SK-N-SH (cell line): ENCODE results near the gene GRHL3. TPM values are rescaled to one million over a fixed set of nuclear protein-coding genes. Genes with fewer than 3 reads are reported as not detected.

Experiments used
- CTCF ChIA-PET: fragments of 300-600, 350-600 bp; formaldehyde crosslinking; extraction: SDS; loops from one replicate; lab custom pipeline; 2021; lab: Yijun Ruan, JAX
- POLR2A ChIA-PET: fragments of 350-600 bp; sonication (Branson Sonifier 250); formaldehyde crosslinking; extraction: SDS; loops from one replicate; lab custom pipeline; 2020; ENCODE audit warnings: antibody characterized with exemption, inconsistent platforms; lab: Yijun Ruan, JAX
- DNase-seq: peaks from one replicate; pipeline ENCODE4 v3.0.0; 2012
- H2AFZ ChIP-seq: fragments of 200-600 bp; sonication (generic); 2 replicates; pipeline ENCODE4 v1.8.1; 2016; ENCODE audit warnings: antibody characterized with exemption, mild to moderate bottlenecking, low read depth
- H3F3A ChIP-seq: fragments of 200-600 bp; sonication (generic); replicated peaks from 2 replicates; pipeline ENCODE3; 2016; ENCODE audit warnings: antibody characterized with exemption, mild to moderate bottlenecking; ENCODE audit not compliant: insufficient read depth
- H3K27ac ChIP-seq, 2 experiments: fragments of 200-500 bp in 1 of 2; fragments of 200-600 bp in 1 of 2; sonication (Bioruptor generic) in 1 of 2; sonication (generic), shearing (Covaris generic) in 1 of 2; 2 replicates each; pipeline versions ENCODE4 v1.5.1 to v1.6.1; 2014 to 2016; ENCODE audit warnings: low read depth in 2 of 2, inconsistent platforms in 1 of 2, low read length in 1 of 2, mild to moderate bottlenecking in 1 of 2, mixed read lengths in 1 of 2
- H3K27me3 ChIP-seq: fragments of 200-600 bp; sonication (generic), shearing (Covaris generic); 2 replicates; pipeline ENCODE4 v1.6.1; 2016; ENCODE audit warnings: mixed run types; ENCODE audit not compliant: insufficient read depth
- H3K36me3 ChIP-seq, 2 experiments: fragments of 200-500 bp in 1 of 2; fragments of 200-600 bp in 1 of 2; sonication (Bioruptor generic) in 1 of 2; sonication (generic) in 1 of 2; replicated peaks in 1 of 2; 2 replicates each; pipeline versions ENCODE3 to v1.5.1; 2014 to 2016; ENCODE audit warnings: low read length in 1 of 2, mild to moderate bottlenecking in 1 of 2; ENCODE audit not compliant: insufficient read depth in 2 of 2, control insufficient read depth in 1 of 2
- H3K4me1 ChIP-seq, 2 experiments: fragments of 200-500 bp in 1 of 2; fragments of 200-600 bp in 1 of 2; sonication (Bioruptor generic) in 1 of 2; sonication (generic), shearing (Covaris generic) in 1 of 2; 2 replicates each; pipeline versions ENCODE4 v1.5.1 to v1.6.1; 2014 to 2016; ENCODE audit warnings: low read depth in 1 of 2, low read length in 1 of 2, mixed run types in 1 of 2; ENCODE audit not compliant: insufficient read depth in 2 of 2, control insufficient read depth in 1 of 2
- H3K4me2 ChIP-seq: fragments of 200-600 bp; sonication (generic), shearing (Covaris generic); 2 replicates; pipeline ENCODE4 v1.6.1; 2017; ENCODE audit warnings: mixed run types
- H3K4me3 ChIP-seq, 2 experiments: fragments of 200-500 bp in 1 of 2; fragments of 200-600 bp in 1 of 2; sonication (Bioruptor generic) in 1 of 2; sonication (generic), shearing (Covaris generic) in 1 of 2; 2 replicates each; pipeline versions ENCODE4 v1.5.1 to v1.8.1; 2014 to 2016; ENCODE audit warnings: low read depth in 2 of 2, inconsistent platforms in 1 of 2, low read length in 1 of 2, mild to moderate bottlenecking in 1 of 2, mixed read lengths in 1 of 2, moderate library complexity in 1 of 2
- H3K79me2 ChIP-seq: fragments of 200-600 bp; sonication (generic); 2 replicates; pipeline ENCODE4 v1.8.1; 2017; ENCODE audit warnings: mild to moderate bottlenecking; ENCODE audit not compliant: insufficient read depth
- H3K9ac ChIP-seq: fragments of 200-600 bp; sonication (generic); 2 replicates; pipeline ENCODE4 v1.6.1; 2017; ENCODE audit warnings: mixed run types
- H3K9me2 ChIP-seq: fragments of 200-600 bp; sonication (generic); 2 replicates; pipeline ENCODE4 v1.6.1; 2017; ENCODE audit warnings: mixed run types
- H3K9me3 ChIP-seq: fragments of 200-600 bp; sonication (generic); 2 replicates; pipeline ENCODE4 v1.6.1; 2017; ENCODE audit warnings: mixed run types, mild to moderate bottlenecking, moderate library complexity
- H4K20me1 ChIP-seq: fragments of 200-600 bp; sonication (generic); 2 replicates; pipeline ENCODE4 v1.6.1; 2017; ENCODE audit warnings: mild to moderate bottlenecking, mixed run types; ENCODE audit not compliant: insufficient read depth
- CHD2 ChIP-seq: fragments of 150-350 bp; IDR thresholded peaks from 2 replicates; pipeline ENCODE4 v1.6.1; 2018; ENCODE audit warnings: low read length; ENCODE audit not compliant: partially characterized antibody
- CTCF ChIP-seq: fragments of 200-600 bp; sonication (generic); IDR thresholded peaks from 2 replicates; pipeline ENCODE4 v1.6.1; 2017; ENCODE audit warnings: antibody characterized with exemption, mild to moderate bottlenecking, moderate library complexity
- ELF1 ChIP-seq: IDR thresholded peaks from 2 replicates; pipeline ENCODE4 v1.4.0; 2012
- EZH2phosphoT487 ChIP-seq: fragments of 200-600 bp; sonication (generic); IDR thresholded peaks from 2 replicates; pipeline ENCODE4 v1.6.1; 2017; ENCODE audit warnings: low read depth, mixed run types, mild to moderate bottlenecking, antibody characterized with exemption, moderate library complexity, borderline replicate concordance
- FOXJ3 ChIP-seq: sonication (generic); formaldehyde crosslinking; IDR thresholded peaks from 2 replicates; pipeline ENCODE4 v1.5.1; 2020; ENCODE audit warnings: mild to moderate bottlenecking, missing genetic modification reagents
- FOXM1 ChIP-seq: IDR thresholded peaks from 2 replicates; pipeline ENCODE4 v1.4.0; 2012; ENCODE audit warnings: low read depth, mild to moderate bottlenecking
- GABPA ChIP-seq: IDR thresholded peaks from 2 replicates; pipeline ENCODE4 v1.4.0; 2012; ENCODE audit warnings: low read depth, mild to moderate bottlenecking
- IRF3 ChIP-seq: fragments of 150-350 bp; IDR thresholded peaks from 2 replicates; pipeline ENCODE4 v1.6.1; 2016; ENCODE audit warnings: mild to moderate bottlenecking, low read depth, low read length
- MAX ChIP-seq: IDR thresholded peaks from 2 replicates; pipeline ENCODE4 v1.4.0; 2012; ENCODE audit warnings: low read depth
- PBX3 ChIP-seq: IDR thresholded peaks from 2 replicates; pipeline ENCODE4; 2012
- POLR2AphosphoS5 ChIP-seq: IDR thresholded peaks from 2 replicates; pipeline ENCODE4 v1.6.1; 2012; ENCODE audit warnings: low read depth, low read length
- RAD21 ChIP-seq: IDR thresholded peaks from 2 replicates; pipeline ENCODE4 v1.6.1; 2012; ENCODE audit warnings: mild to moderate bottlenecking, low read length
- RCOR1 ChIP-seq: fragments of 150-350 bp; IDR thresholded peaks from 2 replicates; pipeline ENCODE4 v1.6.1; 2017; ENCODE audit warnings: antibody characterized with exemption, low read length
- REST ChIP-seq: IDR thresholded peaks from 2 replicates; pipeline ENCODE4 v1.6.1; 2012; ENCODE audit warnings: mild to moderate bottlenecking, low read depth, low read length, moderate library complexity
- RXRA ChIP-seq: IDR thresholded peaks from 2 replicates; pipeline ENCODE4 v1.4.0; 2012; ENCODE audit warnings: low read depth, mild to moderate bottlenecking, borderline replicate concordance
- SIN3A ChIP-seq: IDR thresholded peaks from 2 replicates; pipeline ENCODE4 v1.6.1; 2012; ENCODE audit warnings: low read depth, mild to moderate bottlenecking, low read length, moderate library complexity, borderline replicate concordance
- TCF12 ChIP-seq: IDR thresholded peaks from 2 replicates; pipeline ENCODE4 v1.4.0; 2012
- TEAD4 ChIP-seq: IDR thresholded peaks from 2 replicates; pipeline ENCODE4 v1.4.0; 2012; ENCODE audit warnings: mild to moderate bottlenecking, borderline replicate concordance; ENCODE audit not compliant: insufficient read depth
- USF2 ChIP-seq: fragments of 150-350 bp; IDR thresholded peaks from 2 replicates; pipeline ENCODE4 v1.6.1; 2017; ENCODE audit warnings: antibody characterized with exemption, low read length, low read depth, borderline replicate concordance
- YY1 ChIP-seq: IDR thresholded peaks from 2 replicates; pipeline ENCODE4 v1.4.0; 2012; ENCODE audit warnings: low read depth, mild to moderate bottlenecking
- WGBS: methylation state at CpG from one replicate; pipeline ENCODE4 v1.1.6; 2017; ENCODE audit warnings: low lambda C conversion rate; 5-methylcytosine and 5-hydroxymethylcytosine counted together
- polyA plus RNA-seq, 3 experiments: library from polyadenylated mRNA; depleted of rRNA; stranded (reverse); fragments of >200 nt; gene quantifications; 2 replicates each; pipeline ENCODE4 v1.2.3, GENCODE V29; 2012

The GRHL3 gene
- polyA plus RNA-seq, 1 of the 3 experiments (the other 2 are of a cell fraction), result 0.05 TPM

GRCh38 chr1:24317956-24318614, 1.1 kb upstream of the GRHL3 start (continued):
- TF ChIP-seq CTCF, result no peak
- no peak for TF ChIP-seq PBX3
- TF ChIP-seq TEAD4, result no peak

GRCh38 chr1:24318615-24319311, 394 bp upstream of the GRHL3 start:
- H3K79me2 ChIP-seq, result no peaks in the 10 kb centered on the region
- 0 out of 2 replicates have a peak, but pooled peaks cover 17% of the 10 kb centered on the region for H3K27me3 ChIP-seq
- TF ChIP-seq RCOR1 (no peak), YY1 (no peak), EZH2phosphoT487 (no peak), TCF12 (no peak), RAD21 (no peak), POLR2AphosphoS5 (no peak), USF2 (no peak), REST (no peak), FOXM1 (no peak), GABPA (no peak), CHD2 (no peak), MAX (no peak), IRF3 (no peak), SIN3A (no peak), RXRA (no peak), FOXJ3 (no peak), ELF1 (no peak)
- H3F3A ChIP-seq, result no peaks in the 10 kb centered on the region
- H4K20me1 ChIP-seq, result no peaks in the 10 kb centered on the region
- no peak overlapping the region for H3K4me2 ChIP-seq
- H3K36me3 ChIP-seq, result no peaks in the 10 kb centered on the region
- WGBS, result 70% methylated on average over 5 of the region's 5 CpGs
- no peak overlapping the region for H3K4me3 ChIP-seq
- DNase-seq, result peak; percentile 46
- ChIA-PET POLR2A (no interaction called here), CTCF (interaction anchor here (0.8 to 4.0 kb wide), 6 partner anchors 10 to 120 kb away, joined by 3 to 18 read pairs (median 4); no protein-coding TSS in a partner anchor)
- H3K9ac ChIP-seq, result no peak overlapping the region
- H3K27ac ChIP-seq, result no peak overlapping the region
- no peaks in the 10 kb centered on the region for H3K9me2 ChIP-seq
- H3K4me1 ChIP-seq, result peaks cover 0 to 9% of the 10 kb centered on the region in 2 experiments; a peak in 1 of 4 replicates
- H2AFZ ChIP-seq, result no peak overlapping the region
- H3K9me3 ChIP-seq, result no peaks in the 10 kb centered on the region
